GM12878 (cell line): ENCODE measurements around the gene CDC14A. TPM values are rescaled to one million over a fixed set of nuclear protein-coding genes. Genes with fewer than 3 reads are reported as not detected.
A peak's percentile ranks its signal among the peaks of the same experiment; 100 is the strongest.

Source experiments
- ATAC-seq: fragments of 200-7000 bp; cut with Tn5 transposase; 3 replicates; pipeline ENCODE4 v1.9.1; 2020; ENCODE audit warnings: mild to moderate bottlenecking, moderate library complexity
- BruUV-seq: library from RNA; stranded (reverse); fragments of 400-500 nt; replicated peaks from 2 replicates; lab custom pipeline; 2021; lab: Mats Ljungman, UMichigan
- CTCF ChIA-PET: fragments of 300-600 bp; sonication (Branson Sonifier 250); formaldehyde crosslinking; extraction: SDS; loops from one replicate; lab custom pipeline; 2021; ENCODE audit warnings: inconsistent platforms; lab: Yijun Ruan, JAX
- POLR2A ChIA-PET: fragments of 350-600 bp; formaldehyde crosslinking; extraction: SDS; loops from one replicate; lab custom pipeline; 2021; ENCODE audit warnings: inconsistent platforms; lab: Charles Lee
- RAD21 ChIA-PET: fragments of 300-600 bp; sonication (Branson Sonifier 250); formaldehyde crosslinking; loops from one replicate; lab custom pipeline; 2023; ENCODE audit warnings: antibody characterized with exemption; ENCODE audit not compliant: unreplicated experiment; lab: Charles Lee
- SMC1A ChIA-PET: fragments of 300-600 bp; sonication (Branson Sonifier 250); formaldehyde crosslinking; loops from one replicate; lab custom pipeline; 2023; ENCODE audit not compliant: unreplicated experiment, uncharacterized antibody; lab: Charles Lee
- DNase-seq: peaks from one replicate; pipeline ENCODE4 v3.0.0-alpha.2; 2011; ENCODE audit warnings: low read depth, low spot score
- FAIRE-seq: peaks from 3 replicates; lab custom pipeline; 2011; peaks lifted over from hg19 to GRCh38; lab: Jason Lieb, UNC
- H2AFZ ChIP-seq: 2 replicates; pipeline ENCODE4 v1.6.0; 2011; ENCODE audit warnings: low read depth, low read length, control low read depth; ENCODE audit not compliant: control insufficient read depth
- H3K27ac ChIP-seq: 2 replicates; pipeline ENCODE4 v1.5.1; 2011; ENCODE audit warnings: control low read depth; ENCODE audit not compliant: control insufficient read depth, insufficient read depth
- H3K27me3 ChIP-seq, 2 experiments: replicated peaks in 1 of 2; 2 replicates each; pipeline versions ENCODE4 v1.6.0 to v1.6.1; 2011; ENCODE audit warnings: low read length in 1 of 2; ENCODE audit not compliant: control insufficient read depth in 2 of 2, insufficient read depth in 2 of 2
- H3K36me3 ChIP-seq, 2 experiments: 2 replicates each; pipeline ENCODE4 v1.5.1; 2011; ENCODE audit warnings: low read length in 1 of 2; ENCODE audit not compliant: control insufficient read depth in 2 of 2, insufficient read depth in 2 of 2
- H3K4me1 ChIP-seq: 2 replicates; pipeline ENCODE4 v1.6.1; 2011; ENCODE audit warnings: mild to moderate bottlenecking, low read length, moderate library complexity, mixed read lengths; ENCODE audit not compliant: control insufficient read depth, insufficient read depth
- H3K4me2 ChIP-seq: 2 replicates; pipeline ENCODE4 v1.6.0; 2011; ENCODE audit warnings: control low read depth; ENCODE audit not compliant: control insufficient read depth, insufficient read depth
- H3K4me3 ChIP-seq: fragments of 200-600 bp; sonication (generic); 2 replicates; pipeline ENCODE4 v1.5.1; 2016
- H3K79me2 ChIP-seq: 2 replicates; pipeline ENCODE4 v1.6.0; 2011; ENCODE audit warnings: low read length; ENCODE audit not compliant: control insufficient read depth, insufficient read depth
- H3K9ac ChIP-seq: 2 replicates; pipeline ENCODE4 v1.8.0; 2011; ENCODE audit warnings: low read length, control low read depth, mixed read lengths; ENCODE audit not compliant: control insufficient read depth, insufficient read depth
- H3K9me3 ChIP-seq: replicated peaks from 3 replicates; pipeline ENCODE4 v1.5.1; 2011; ENCODE audit warnings: mild to moderate bottlenecking, low read length; ENCODE audit not compliant: control insufficient read depth, insufficient read depth
- H4K20me1 ChIP-seq: 2 replicates; pipeline ENCODE4 v1.6.0; 2011; ENCODE audit not compliant: control insufficient read depth, insufficient read depth
- ATF7 ChIP-seq: fragments of 450-650 bp; IDR thresholded peaks from 2 replicates; pipeline ENCODE4 v1.6.1; 2016; ENCODE audit warnings: low read depth, mild to moderate bottlenecking
- HDGF ChIP-seq: fragments of 450-650 bp; IDR thresholded peaks from 2 replicates; pipeline ENCODE4 v1.6.1; 2016; ENCODE audit warnings: antibody characterized with exemption
- WGBS: methylation state at CpG from one replicate; pipeline ENCODE4 v1.1.6; 2016; ENCODE audit warnings: low lambda C conversion rate; ENCODE audit not compliant: insufficient replicate concordance, insufficient coverage; ENCODE audit errors: missing lambda C conversion rate; 5-methylcytosine and 5-hydroxymethylcytosine counted together
- in situ Hi-C: fragments of 300-500 bp; cut with MboI; formaldehyde crosslinking; loops from 9 replicates; pipeline ENCODE4 v1.14.3; 2018; ENCODE audit warnings: mixed read lengths
- intact Hi-C: fragments of 100-400 bp; cut with micrococcal nuclease; formaldehyde crosslinking; loops from one replicate; pipeline ENCODE4 v1.14.2; 2022; ENCODE audit not compliant: unreplicated experiment
- polyA plus RNA-seq, 11 experiments: library from polyadenylated mRNA; depleted of rRNA in 4 of 11; unstranded in 6 of 11; stranded (reverse) in 5 of 11; fragments of >200 nt; fragmentation: Nextera tagmentation in 4 of 11; fragmentation: Illumina TruSeq in 1 of 11; extraction: Ambion mirVana in 4 of 11; extraction: Trizol in 1 of 11; gene quantifications; 1 replicate in 1 of 11; 2 replicates in 10 of 11; pipeline versions ENCODE4 v1.2.1 to v1.2.3, GENCODE V29; 2011 to 2016; ENCODE audit warnings: inconsistent platforms in 2 of 11, missing spikeins in 2 of 11, low read depth in 1 of 11
- total RNA-seq, 4 experiments: library from RNA; depleted of rRNA in 3 of 4; stranded (reverse); fragments of >200 nt in 3 of 4; fragmentation: Illumina TruSeq in 1 of 4; extraction: Trizol in 1 of 4; gene quantifications; 2 replicates each; pipeline versions ENCODE4 v1.2.1 to v1.2.3, GENCODE V29; 2013 to 2021
- TF ChIP-seq, protein P1 (sequence below): fragments of 450-650 bp; IDR thresholded peaks from 2 replicates; pipeline ENCODE4 v1.6.1; 2018; ENCODE audit warnings: borderline replicate concordance, mild to moderate bottlenecking; ENCODE audit not compliant: partially characterized antibody

CDC14A gene
- total and polyA plus RNA-seq, 10 of the 15 experiments (the other 5 are each of a cell fraction or from before 2014, with no cell fraction given) = 1.5 to 7.1 (median 5.5) TPM

DNA sequence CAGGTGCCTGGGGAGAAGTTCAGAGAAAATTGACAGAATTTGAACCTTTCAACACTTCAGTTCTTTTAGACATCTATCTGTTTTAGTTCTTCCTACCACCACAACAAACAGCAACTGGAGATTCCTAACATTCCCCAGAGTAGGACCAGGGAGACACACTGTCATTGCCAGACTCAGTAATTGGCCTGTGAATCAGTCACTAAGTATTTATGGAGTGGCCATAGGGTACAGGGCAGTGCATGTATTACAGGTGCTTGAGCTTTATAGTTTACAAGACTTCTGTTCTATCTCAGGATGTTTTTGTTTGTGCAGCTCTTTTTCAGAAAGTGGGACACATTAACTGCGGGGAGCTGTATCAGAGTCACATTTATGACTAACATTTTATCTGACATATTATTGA, 1.7 kb downstream of the CDC14A start (continued):
- TF ChIP-seq HDGF = no peak

DNA sequence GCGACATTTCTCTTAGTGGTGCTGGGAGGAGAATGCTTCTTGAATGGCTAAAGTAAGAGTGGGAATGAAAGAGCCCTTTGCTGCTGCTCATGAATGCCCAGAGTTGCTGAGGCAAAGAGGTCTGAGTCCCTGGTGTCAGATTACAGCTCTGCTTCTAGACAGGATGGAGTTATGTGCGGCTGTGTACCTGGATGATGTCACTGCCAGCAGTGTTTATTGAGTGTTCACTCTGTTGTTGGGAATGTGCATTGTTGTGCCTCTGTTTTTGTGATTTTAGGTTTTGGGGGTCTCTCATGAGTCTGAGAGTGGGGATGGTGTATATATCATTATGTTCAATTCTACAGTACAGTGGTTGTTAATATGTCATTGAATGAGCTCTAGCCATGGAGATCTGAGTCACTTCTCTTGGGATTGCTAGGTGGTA, 2.7 kb downstream of the CDC14A start:
- peak; percentile 70 for FAIRE-seq
- H3K79me2 ChIP-seq = peaks cover 1% of the 10 kb centered on the region; the same call in 1 of the 2 replicates
- no peak overlapping the region for H2AFZ ChIP-seq

More for the DNA sequence above, 2.7 kb downstream of the CDC14A start:
- no TSS peak for BruUV-seq
- Histone ChIP-seq H4K20me1 (no peaks in the 10 kb centered on the region), H3K9me3 (no peaks in the 10 kb centered on the region), H3K36me3 (peaks cover 0 to 5% of the 10 kb centered on the region in 2 experiments; a peak in 1 of 4 replicates), H3K4me1 (no peaks in the 10 kb centered on the region), H3K4me3 (0 out of 2 replicates have a peak overlapping the region, but pooled peaks have one; percentile 17), H3K27ac (no peak overlapping the region), H3K4me2 (peak overlapping the region; percentile 33; the same call in 1 of the 2 replicates), H3K27me3 (no peaks in the 10 kb centered on the region), H3K9ac (no peak overlapping the region)
- 96% methylated on average over 2 of the region's 2 CpGs for WGBS
- DNase-seq = no peak
- ChIA-PET RAD21 (interaction anchor here (1.1 to 3.2 kb wide), 5 partner anchors 37 to 365 kb away, joined by 3 to 16 read pairs (median 4); partner anchors contain the start of gene VCAM1), CTCF (interaction anchor here (0.6 to 9.3 kb wide), 7 partner anchors 42 to 578 kb away, joined by 3 to 129 read pairs (median 4); partner anchors contain the start of gene RTCA), SMC1A (interaction anchor here (1.0 to 3.8 kb wide), 13 partner anchors 8 to 104 kb away, joined by 3 to 19 read pairs (median 5); partner anchors contain the start of gene RTCA), POLR2A (interaction anchor here (0.8 to 1.1 kb wide), 4 partner anchors 13 to 90 kb away, joined by 3 to 5 read pairs (median 5); partner anchors contain the start of gene RTCA)
- TF ChIP-seq ATF7 = peak; percentile 32; the same call in 1 of the 2 replicates
- TF ChIP-seq, protein P1, sequence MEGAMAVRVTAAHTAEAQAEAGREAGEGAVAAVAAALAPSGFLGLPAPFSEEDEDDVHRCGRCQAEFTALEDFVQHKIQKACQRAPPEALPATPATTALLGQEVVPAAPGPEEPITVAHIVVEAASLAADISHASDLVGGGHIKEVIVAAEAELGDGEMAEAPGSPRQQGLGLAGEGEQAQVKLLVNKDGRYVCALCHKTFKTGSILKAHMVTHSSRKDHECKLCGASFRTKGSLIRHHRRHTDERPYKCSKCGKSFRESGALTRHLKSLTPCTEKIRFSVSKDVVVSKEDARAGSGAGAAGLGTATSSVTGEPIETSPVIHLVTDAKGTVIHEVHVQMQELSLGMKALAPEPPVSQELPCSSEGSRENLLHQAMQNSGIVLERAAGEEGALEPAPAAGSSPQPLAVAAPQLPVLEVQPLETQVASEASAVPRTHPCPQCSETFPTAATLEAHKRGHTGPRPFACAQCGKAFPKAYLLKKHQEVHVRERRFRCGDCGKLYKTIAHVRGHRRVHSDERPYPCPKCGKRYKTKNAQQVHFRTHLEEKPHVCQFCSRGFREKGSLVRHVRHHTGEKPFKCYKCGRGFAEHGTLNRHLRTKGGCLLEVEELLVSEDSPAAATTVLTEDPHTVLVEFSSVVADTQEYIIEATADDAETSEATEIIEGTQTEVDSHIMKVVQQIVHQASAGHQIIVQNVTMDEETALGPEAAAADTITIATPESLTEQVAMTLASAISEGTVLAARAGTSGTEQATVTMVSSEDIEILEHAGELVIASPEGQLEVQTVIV = no peak
- intact Hi-C loops (loop anchor here (5.0 to 10.0 kb wide), 3 partner anchors 102 to 550 kb away; a partner anchor contains a TSS), in situ Hi-C loops (no loop called here)
- no peak for ATAC-seq
